ENCODE data around the gene KMT2B.

The KMT2B gene

DNA sequence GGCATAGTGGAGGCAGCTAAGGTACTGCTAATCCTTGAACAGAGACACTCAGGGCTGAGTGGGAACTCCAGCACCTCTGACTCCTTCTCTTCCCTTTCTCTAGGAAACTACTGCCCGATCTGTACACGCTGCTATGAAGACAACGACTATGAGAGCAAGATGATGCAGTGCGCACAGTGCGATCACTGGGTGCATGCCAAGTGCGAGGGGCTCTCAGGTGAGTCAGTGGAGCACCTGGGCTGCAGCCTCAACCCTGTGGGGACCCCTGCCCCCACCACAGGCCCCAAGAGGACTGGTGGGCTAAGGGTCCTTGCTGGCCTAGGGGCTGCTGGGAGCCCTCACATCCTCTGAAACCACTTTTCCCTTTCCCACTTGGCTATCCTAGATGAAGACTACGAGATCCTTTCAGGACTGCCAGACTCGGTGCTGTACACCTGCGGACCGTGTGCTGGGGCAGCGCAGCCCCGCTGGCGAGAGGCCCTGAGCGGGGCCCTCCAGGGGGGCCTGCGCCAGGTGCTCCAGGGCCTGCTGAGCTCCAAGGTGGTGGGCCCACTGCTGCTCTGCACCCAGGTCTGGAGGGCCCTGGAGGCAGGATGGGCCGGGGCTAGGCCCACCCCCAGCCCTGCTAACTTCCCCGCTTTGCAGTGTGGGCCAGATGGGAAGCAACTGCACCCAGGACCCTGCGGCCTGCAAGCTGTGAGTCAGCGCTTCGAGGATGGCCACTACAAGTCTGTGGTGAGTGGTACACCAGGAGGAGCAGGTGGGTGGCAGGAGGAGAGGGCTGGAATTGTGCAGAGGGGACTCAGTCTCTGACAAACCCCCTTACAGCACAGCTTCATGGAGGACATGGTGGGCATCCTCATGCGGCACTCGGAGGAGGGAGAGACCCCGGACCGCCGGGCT is 9.5 kb downstream of the KMT2B start:
- DNase-seq: no peak

DNA sequence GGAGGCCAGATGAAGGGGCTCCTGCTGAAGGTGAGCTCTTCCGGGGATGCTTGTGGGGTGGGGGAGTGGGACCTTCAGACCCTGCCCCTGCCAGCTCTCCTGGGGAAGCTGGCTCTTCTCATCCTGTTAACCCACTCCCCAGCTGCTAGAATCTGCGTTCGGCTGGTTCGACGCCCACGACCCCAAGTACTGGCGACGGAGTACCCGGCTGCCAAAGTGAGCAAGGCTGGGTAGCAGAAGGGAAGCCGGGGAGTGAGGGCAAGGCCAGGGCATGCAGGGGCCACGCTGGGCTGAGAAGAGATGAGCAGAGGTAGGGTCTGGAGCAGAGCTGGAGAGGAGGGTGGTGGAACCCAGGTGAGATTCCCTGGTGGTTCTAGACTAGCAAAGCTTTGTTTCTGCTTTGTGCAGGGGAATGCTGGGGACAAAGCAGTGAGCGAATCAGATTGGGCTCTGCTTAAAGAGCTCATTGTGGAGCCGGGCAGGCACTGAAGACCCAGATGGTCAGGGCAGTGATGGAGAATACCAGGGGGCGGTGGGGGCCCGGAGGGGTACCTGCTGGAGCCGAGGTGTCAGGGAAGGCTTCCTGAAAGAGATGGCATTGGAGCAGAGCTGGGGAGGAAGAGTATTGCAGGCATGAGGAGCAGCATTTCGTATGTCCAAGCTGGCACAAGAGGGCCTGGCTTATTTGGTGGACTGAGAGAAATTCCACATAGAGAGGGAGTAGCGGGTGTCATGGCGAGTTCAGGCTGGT is 10.3 kb downstream of the KMT2B start:
- DNase-seq: no peak

DNA sequence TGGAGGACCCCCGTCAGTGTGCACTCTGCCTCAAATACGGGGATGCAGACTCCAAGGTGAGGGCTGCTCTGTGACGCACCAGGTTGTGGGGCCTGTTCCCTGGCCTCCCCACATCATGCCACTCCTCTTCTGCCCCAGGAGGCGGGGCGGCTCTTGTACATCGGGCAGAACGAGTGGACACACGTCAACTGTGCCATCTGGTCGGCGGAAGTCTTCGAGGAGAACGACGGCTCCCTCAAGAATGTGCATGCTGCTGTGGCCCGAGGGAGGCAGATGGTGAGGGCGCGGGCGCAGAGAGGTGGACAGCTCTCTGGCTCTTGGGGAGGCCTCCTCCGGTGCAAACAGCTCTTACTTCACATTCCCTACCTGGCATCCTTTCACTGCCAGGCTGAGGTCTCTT is 11.2 kb downstream of the KMT2B start:
- DNase-seq: no peak

DNA sequence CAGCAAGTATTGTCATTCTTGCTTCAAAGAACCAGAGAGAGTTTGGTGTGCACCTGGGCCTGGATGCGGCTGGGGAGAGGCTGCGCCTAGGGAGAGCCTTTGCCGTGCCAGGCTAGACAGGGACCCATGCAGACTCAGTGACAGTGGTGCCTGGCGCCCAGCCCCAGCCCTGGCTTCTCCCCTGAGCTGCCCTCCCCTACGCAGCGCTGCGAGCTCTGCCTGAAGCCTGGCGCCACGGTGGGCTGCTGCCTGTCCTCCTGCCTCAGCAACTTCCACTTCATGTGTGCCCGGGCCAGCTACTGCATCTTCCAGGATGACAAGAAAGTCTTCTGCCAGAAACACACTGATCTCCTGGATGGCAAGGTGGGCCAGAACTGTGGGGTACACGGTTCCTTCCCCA is 12.0 kb downstream of the KMT2B start:
- no peak for DNase-seq

DNA sequence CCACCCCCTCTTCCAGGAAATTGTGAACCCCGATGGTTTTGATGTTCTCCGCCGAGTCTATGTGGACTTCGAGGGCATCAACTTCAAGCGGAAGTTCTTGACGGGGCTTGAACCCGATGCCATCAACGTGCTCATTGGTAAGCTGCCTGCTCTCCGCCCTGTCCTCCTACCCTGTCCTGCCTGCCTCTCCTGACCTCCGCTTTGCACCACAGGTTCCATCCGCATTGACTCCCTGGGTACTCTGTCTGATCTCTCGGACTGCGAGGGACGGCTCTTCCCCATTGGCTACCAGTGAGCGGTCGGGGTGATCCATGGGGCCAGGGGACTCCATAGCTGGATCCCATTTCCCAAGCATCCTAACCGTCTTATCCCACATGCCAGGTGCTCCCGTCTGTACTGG is 12.5 kb downstream of the KMT2B start:
- no peak for DNase-seq

DNA sequence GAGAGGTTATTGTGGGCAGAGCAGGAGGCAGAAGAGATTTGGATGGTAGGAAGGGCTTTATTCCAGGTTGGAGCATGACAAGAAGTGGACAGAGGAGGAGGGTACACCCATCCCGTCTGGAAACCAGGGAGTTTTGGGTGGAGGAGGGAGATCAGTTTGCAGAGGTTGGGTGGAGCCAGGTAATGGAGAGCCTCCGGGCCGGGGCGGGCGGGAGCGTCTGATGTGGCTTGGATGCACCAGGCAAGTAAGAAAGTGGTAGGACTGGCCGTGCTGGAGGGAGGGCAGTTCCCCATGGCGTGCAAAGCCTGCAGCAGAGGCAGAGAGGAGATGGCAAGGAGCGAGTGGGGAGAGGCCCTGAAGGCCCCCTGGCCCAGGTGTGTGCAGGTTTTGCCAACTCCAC is 13.6 kb downstream of the KMT2B start:
- DNase-seq: no peak

DNA sequence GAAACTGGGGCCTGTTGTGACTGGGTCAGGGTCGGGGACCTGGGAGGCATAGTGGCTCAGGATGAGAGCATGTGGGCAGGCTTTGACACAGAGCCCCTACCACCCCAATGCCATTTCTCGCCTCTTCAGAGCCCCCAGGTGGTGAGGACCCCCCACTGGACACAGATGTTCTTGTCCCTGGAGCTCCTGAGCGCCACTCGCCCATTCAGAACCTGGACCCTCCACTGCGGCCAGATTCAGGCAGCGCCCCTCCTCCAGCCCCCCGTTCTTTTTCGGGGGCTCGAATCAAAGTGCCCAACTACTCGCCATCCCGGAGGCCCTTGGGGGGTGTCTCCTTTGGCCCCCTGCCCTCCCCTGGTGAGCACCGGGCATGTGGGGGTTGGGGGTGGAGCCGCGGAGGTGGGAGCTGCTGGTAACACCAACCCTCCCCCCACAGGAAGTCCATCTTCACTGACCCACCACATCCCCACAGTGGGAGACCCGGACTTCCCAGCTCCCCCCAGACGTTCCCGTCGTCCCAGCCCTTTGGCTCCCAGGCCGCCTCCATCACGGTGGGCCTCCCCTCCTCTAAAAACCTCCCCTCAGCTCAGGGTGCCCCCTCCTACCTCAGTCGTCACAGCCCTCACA is 14.1 kb downstream of the KMT2B start:
- DNase-seq: no peak

DNA sequence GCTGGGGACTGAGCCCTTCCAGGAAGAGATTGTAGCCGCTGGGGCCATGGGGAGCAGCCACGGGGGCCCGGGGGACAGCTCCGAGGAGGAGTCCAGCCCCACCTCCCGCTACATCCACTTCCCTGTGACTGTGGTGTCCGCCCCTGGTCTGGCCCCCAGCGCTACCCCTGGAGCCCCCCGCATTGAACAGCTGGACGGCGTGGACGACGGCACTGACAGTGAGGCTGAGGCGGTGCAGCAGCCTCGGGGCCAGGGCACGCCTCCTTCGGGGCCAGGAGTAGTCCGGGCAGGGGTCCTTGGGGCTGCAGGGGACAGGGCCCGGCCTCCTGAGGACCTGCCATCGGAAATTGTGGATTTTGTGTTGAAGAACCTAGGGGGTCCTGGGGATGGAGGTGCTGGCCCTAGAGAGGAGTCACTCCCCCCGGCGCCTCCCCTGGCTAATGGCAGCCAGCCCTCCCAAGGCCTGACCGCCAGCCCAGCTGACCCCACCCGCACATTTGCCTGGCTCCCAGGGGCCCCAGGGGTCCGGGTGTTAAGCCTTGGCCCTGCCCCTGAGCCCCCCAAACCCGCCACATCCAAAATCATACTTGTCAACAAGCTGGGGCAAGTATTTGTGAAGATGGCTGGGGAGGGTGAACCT is 14.9 kb downstream of the KMT2B start:
- DNase-seq: no peak

DNA sequence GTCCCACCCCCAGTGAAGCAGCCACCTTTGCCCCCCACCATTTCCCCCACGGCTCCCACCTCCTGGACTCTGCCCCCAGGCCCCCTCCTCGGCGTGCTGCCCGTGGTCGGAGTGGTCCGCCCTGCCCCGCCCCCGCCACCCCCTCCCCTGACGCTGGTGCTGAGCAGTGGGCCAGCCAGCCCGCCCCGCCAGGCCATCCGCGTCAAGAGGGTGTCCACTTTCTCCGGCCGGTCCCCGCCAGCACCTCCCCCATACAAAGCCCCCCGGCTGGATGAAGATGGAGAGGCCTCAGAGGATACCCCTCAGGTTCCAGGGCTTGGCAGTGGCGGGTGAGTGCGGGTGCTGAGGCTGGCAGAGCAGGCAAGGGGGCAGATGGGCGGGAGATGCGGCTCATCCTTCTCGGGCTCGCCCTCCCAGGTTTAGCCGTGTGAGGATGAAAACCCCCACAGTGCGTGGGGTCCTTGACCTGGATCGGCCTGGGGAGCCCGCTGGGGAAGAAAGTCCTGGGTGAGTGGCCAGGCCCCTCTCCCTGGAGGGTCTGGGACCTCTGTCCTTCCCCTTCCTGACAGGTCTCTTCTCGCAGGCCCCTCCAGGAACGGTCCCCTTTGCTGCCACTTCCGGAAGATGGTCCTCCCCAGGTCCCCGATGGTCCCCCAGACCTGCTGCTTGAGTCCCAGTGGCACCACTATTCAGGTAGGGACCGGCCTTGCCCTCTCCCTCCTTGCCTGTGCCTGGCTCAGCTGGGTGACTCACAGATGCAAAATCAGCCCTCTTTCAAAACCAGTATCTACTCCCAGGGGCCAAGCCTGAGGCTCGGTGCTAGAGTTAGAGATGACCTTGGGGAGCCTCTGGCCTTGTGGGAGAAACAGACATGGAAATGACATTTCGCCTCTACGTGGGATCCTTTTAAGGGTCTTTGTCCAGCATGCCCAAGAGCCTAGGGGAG is 15.7 kb downstream of the KMT2B start:
- no peak for DNase-seq

DNA sequence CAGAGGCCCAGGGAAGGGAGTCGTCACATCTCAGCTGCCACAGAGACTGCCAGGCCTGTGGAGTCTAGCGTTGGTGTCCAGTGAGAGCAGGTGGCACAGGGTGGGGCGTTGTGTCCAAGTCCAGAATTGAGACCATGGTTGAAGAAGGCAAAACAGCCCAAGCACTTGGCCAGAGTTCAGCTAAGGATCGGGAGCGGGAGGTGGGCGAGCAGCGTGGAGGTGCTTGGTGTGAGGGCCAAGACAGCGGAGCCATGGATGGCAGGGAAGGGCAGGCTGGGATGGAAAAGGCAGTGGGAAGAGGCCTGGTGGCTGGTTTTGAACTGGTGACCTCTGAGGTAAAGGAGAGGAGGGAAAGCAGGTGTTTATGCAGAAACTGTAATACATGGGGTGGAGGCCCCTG is 16.5 kb downstream of the KMT2B start:
- no peak for DNase-seq

DNA sequence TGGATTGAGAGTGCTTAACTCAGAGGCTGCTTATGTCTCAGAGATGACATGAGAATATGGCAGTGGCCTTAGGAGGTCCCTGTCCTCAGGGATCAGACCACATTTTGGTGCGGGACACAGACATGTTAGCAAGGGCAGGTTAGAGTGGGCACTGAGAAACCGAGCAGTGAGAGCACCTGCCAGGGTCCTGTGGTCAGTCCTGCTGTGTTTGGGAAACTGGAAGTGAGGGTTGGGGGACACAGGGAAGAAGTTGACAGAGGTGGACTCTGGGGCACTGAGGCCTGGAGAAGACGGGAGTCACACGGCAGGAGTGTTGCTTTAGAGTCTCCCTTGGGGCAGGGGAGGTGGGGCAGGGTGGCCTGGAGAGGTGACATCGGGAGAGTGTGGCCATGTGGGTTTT is 17.1 kb downstream of the KMT2B start:
- DNase-seq: no peak

DNA sequence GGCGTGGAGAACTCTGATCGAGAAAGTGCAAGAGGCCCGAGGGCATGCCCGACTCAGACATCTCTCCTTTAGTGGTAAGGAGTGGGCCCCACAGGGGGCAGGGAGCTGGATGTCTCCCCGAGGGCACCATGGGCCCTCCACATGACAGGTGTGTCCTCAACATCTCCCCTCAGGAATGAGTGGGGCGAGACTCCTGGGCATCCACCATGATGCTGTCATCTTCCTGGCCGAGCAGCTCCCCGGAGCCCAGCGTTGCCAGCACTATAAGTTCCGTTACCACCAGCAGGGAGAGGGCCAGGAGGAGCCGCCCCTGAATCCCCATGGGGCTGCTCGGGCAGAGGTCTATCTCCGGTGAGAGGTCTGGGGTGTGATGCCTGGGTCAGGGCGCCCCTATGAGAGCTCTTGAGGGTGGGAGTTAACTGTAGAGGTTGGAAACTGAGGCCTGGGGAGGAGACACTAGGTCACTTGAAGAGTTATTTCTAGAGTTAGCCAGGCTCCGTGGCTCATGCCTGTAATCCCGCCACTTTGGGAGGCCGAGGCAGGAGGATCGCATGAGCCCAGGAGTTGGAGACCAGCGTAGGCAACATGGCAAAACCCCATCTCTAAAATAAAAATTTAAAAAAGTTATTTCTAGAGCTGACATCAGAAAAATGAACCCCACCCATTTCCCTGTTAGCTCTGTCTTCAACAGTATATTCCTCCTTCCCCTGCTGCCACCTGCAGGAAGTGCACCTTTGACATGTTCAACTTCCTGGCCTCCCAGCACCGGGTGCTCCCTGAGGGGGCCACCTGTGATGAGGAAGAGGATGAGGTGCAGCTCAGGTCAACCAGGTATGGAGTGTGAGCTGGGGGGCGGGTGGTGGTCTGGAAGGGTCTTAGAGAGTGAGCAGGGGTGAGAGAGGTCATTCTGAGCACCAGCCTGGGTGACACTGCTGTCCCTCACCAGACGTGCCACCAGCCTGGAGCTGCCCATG is 19.4 kb downstream of the KMT2B start:
- DNase-seq: no peak

DNA sequence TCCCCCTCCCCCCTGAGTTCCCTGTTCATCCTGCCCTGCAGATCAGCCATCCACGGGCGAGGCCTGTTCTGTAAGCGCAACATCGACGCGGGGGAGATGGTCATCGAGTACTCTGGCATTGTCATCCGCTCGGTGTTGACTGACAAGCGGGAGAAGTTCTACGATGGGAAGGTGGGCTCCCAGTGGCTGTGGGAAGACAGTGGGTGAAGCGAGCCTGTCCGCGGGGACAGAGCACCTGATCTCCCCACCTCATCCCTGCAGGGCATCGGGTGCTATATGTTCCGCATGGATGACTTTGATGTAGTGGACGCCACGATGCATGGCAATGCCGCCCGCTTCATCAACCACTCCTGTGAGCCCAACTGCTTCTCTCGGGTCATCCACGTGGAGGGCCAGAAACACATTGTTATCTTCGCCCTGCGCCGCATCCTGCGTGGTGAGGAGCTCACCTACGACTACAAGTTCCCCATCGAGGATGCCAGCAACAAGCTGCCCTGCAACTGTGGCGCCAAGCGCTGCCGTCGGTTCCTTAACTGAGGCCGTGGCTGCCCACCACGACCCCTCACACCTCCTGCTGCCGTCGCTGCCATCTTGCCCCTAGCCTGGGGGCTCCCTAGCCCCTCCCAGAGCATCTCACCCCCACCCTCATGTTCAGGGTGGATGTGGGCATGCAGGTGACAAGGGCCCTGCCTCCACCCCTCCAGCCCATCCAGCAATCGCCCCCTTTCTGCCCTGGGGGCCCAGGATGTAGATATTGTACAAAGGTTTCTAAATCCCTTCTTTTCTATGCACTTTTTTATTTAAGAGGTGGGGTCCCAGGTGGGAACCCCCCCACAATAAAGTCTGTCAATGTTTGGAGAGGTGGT is 20.5 kb downstream of the KMT2B start:
- DNase-seq: no peak

DNA sequence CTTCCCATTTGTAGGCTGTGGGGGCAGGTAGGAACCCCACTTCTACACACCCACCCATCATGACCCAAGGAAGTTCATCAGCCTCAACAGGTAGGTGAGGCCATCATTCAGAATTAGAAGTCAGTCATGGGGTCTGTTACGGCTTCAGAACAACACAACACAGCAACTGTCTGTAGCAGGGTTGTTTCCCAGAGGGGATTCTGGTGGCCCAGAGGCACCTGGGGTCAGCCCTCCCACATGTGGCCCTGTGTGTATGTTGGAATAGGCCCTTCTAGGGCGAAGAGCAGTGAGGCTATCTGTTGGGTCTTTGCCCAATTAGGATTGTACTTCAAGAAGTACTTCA is 21.1 kb downstream of the KMT2B start:
- no peak for DNase-seq

DNA sequence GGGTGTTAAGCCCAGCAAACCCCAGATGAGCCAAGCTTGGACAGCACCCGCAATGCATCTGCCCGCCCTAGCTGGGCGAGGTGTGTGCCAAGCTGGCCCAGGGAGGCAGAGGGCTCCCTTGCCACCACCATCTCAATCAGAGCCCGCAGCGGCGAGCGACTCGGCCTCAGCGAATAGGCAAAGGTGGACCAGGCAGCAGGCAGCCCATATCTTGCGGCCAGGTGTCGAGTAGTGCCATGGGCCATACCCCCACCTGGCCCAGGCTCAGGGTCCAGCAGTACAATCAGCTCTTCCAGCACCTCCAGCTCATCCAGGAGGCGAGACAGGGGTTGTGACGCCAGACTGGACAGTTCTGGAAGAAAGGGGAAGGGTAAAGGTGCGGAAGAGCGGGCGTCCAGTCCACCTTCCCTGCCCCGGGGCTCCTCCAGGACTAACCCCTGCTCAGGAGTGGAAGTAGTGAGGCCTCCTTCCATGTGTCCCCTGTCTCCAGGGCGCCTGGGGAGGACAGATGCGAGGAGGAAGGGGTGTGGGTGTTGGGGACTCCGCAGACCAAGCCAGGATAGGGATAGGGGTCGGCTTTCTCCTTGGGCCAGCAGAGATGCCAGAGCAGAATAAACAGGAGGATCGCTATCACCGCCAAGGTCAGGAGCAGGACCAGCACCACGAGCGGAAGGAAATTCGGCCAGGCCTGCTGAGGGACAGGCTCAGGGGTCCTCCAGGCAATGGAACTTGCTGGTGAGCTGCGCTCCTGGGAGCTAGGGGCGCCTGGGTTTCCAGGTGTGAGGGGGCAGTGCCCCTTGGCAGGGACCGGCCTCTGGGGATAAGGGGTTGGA is 21.7 kb downstream of the KMT2B start:
- DNase-seq: no peak

DNA sequence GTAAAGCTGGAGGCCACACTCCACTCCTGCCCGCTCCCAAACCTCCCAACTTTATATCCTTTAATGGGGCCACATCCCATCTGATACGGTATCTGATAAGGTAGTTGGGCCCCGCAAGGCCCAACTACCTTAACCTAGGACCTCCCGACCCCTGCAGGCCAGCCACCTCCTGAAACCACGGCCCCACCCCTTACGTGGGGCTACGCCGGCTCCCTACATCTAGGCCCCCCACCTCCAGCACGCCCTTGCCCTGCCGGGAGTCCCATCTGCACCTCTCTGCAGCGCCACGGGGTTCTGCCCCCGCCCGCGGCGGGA is 22.3 kb downstream of the KMT2B start:
- no peak for DNase-seq

DNA sequence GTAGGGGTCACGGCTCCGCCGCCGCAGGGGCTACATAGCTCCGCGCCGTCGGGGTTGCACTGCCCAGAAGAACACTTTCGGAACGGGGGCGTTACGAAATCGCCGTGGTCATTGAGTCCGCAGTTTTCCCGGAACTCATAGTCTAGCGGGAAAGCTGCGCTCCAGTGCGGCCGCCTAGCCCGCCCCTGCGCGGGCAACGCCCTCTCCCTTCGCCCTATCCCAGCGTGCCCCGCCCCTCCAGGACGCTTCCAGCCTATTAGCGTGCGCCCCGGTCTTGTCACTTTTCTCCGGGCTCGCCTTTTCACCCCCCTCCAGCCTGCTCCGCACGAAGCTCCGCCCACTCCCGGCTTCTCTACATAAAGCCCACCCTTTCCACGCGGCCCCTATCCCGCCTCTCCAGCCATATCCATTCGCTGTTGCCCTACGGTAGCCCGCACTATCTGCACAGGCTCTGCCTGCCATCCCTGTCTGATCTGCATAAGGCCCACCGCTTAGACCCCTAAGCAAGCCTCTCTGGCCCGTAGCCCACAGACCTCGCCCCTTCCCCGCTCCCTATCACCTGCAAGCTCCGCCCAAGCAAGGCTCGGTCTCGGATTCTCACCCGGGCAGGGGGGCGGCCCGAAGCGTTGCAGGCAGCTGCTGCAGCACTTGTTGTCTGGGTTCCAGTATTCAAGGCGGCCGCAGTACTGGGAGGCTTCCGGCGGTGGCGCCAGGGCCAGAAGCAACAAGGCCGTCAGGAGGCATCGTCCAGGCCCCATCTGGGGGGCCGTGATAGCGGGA is 22.8 kb downstream of the KMT2B start:
- peak; percentile 96 for DNase-seq

DNA sequence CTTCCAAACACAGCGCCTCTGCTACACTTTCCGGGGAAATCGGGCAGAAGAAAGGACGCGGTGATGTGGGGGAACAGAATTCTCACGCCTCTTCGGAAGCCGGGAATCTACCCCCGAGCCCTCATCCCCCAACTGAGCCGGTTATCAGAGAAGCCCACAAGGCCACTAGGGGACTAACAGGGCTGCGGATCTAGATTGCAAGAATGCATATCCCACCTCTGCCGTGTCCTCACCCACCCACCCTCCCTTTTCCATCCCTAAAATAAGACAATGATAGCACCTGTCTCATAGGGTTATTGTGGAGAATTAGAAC is 23.4 kb downstream of the KMT2B start:
- DNase-seq: peak; percentile 72
